HepG2 (cell line): ENCODE results near the gene B3GALNT1.

Experiments
- ATM ChIP-seq: fragments of 450-650 bp; IDR thresholded peaks from 2 replicates; pipeline ENCODE4 v1.7.1; 2017; ENCODE audit warnings: mild to moderate bottlenecking, borderline replicate concordance
- FOXK1 ChIP-seq: sonication (generic); formaldehyde crosslinking; IDR thresholded peaks from 2 replicates; pipeline ENCODE4 v1.4.0; 2020; ENCODE audit warnings: low read depth, missing genetic modification reagents, borderline replicate concordance
- GTF2F1 ChIP-seq: fragments of 150-350 bp; IDR thresholded peaks from 2 replicates; pipeline ENCODE4 v1.6.1; 2014; ENCODE audit warnings: low read length
- PPARG ChIP-seq: conservative IDR thresholded peaks from 2 replicates; pipeline ENCODE4 v1.6.1; 2016; ENCODE audit warnings: missing biosample characterization, missing genetic modification reagents
- TCF12 ChIP-seq, 2 experiments: fragments of 450-650 bp in 1 of 2; sonication (generic) in 1 of 2; formaldehyde crosslinking in 1 of 2; IDR thresholded peaks; 2 replicates each; pipeline versions ENCODE4 v1.6.1 to v1.8.0; 2017 to 2022; ENCODE audit warnings: antibody characterized with exemption in 1 of 2, mild to moderate bottlenecking in 1 of 2, missing genetic modification reagents in 1 of 2, moderate library complexity in 1 of 2
- ZNF713 ChIP-seq: sonication (generic); formaldehyde crosslinking; IDR thresholded peaks from 2 replicates; pipeline ENCODE4 v1.4.0; 2020; ENCODE audit warnings: mild to moderate bottlenecking, missing genetic modification reagents
- TF ChIP-seq, protein P1 (sequence below): sonication (generic); formaldehyde crosslinking; IDR thresholded peaks from 2 replicates; pipeline ENCODE4 v1.8.1; 2023; ENCODE audit warnings: mild to moderate bottlenecking, missing genetic modification reagents, borderline replicate concordance
- TF ChIP-seq, protein P2 (sequence below): sonication (generic); formaldehyde crosslinking; IDR thresholded peaks from 2 replicates; pipeline ENCODE4 v1.5.0; 2020; ENCODE audit warnings: mild to moderate bottlenecking, missing genetic modification reagents, moderate library complexity

DNA sequence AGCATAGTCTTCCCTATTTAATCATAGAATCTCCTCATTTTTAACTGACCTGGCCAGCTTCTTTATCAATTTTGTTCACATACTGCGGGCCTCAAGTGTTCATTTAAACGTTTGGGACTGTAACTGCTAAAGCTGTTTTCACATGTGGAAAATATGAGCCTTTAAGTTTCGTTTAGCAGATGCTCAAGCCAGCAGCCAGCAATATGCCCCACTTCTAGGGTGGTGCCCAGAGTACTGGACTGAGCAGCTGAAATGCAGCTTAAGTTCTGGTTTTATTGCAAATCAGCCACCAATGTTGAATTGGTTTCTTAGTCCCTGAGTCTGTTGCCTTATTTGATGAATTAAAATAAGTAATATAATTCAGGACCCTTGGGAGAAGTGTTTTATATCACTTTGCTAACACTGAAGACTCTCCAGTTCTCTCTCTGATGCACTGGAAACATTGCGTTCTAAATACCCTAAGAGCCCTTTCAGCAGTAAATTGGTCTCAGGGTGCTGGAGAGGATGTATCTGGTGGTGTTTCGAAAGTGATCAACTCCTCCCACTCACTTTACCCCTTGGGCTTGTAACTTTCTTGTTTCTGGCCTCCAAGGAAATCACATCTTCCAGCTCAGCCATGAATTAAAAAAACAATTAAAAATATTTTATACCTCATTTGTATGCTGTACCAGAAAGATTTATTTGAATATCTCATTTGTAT is 61.7 kb downstream of the B3GALNT1 start:
- TF ChIP-seq ATM (no peak), GTF2F1 (no peak), TCF12 (IDR thresholded peaks at IDR 0.05) (no peak), TCF12 (CRISPR knock-in tag; IDR thresholded peaks at IDR 0.05) (no peak), ZNF713 (CRISPR knock-in tag) (no peak), FOXK1 (CRISPR knock-in tag) (no peak), PPARG (CRISPR knock-in tag) (no peak)
- TF ChIP-seq, protein P1, sequence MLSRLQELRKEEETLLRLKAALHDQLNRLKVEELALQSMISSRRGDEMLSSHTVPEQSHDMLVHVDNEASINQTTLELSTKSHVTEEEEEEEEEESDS (CRISPR knock-in tag) = no peak
- TF ChIP-seq, protein P2, sequence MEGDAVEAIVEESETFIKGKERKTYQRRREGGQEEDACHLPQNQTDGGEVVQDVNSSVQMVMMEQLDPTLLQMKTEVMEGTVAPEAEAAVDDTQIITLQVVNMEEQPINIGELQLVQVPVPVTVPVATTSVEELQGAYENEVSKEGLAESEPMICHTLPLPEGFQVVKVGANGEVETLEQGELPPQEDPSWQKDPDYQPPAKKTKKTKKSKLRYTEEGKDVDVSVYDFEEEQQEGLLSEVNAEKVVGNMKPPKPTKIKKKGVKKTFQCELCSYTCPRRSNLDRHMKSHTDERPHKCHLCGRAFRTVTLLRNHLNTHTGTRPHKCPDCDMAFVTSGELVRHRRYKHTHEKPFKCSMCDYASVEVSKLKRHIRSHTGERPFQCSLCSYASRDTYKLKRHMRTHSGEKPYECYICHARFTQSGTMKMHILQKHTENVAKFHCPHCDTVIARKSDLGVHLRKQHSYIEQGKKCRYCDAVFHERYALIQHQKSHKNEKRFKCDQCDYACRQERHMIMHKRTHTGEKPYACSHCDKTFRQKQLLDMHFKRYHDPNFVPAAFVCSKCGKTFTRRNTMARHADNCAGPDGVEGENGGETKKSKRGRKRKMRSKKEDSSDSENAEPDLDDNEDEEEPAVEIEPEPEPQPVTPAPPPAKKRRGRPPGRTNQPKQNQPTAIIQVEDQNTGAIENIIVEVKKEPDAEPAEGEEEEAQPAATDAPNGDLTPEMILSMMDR = no peak
